LHCN-M2 (cell line): ENCODE measurements around the gene XIAP. TPM values are rescaled to one million over a fixed set of nuclear protein-coding genes. Genes with fewer than 3 reads are reported as not detected.
"Not testable (repeated sequence)": the region's sequence is repeated elsewhere in the genome, so short reads cannot be mapped to it uniquely, and the experiment has no call there.

Experiments
- DNase-seq: peaks from one replicate; pipeline ENCODE4 v3.0.0-alpha.2; 2012; ENCODE audit warnings: low read depth
- polyA plus RNA-seq: library from polyadenylated mRNA; unstranded; fragments of >200 nt; gene quantifications from one replicate; pipeline ENCODE4 v1.2.1, GENCODE V29; 2012; ENCODE audit warnings: missing spikeins
- total RNA-seq: library from RNA; depleted of rRNA; stranded (reverse); fragments of >200 nt; gene quantifications from 2 replicates; pipeline ENCODE4 v1.2.3, GENCODE V29; 2014; rRNA removed

Gene XIAP
- 30.5 and 37.6 TPM in 2 replicates for total RNA-seq
- polyA plus RNA-seq, result 10.5 TPM

GRCh38 chrX:123859846-123860838 is at the start of gene XIAP:
XIAP (plus strand) TSS chrX:123860053; CDS start chrX:123885663, 25,610 bp downstream.
- peak; percentile 86 for DNase-seq

GRCh38 chrX:123814343-123814742 is 45.5 kb upstream of the XIAP start:
- DNase-seq, result no peak

- DNase-seq, result not testable (repeated sequence)
These were observed 44.9 kb upstream of the XIAP start for GRCh38 chrX:123814934-123815394.

GRCh38 chrX:123817288-123817894 is 42.5 kb upstream of the XIAP start:
- no peak for DNase-seq

- DNase-seq, result peak; percentile 74
These were observed 41.6 kb upstream of the XIAP start for GRCh38 chrX:123818243-123818642.

GRCh38 chrX:123822965-123823364 is 36.9 kb upstream of the XIAP start:
- no peak for DNase-seq

DNA sequence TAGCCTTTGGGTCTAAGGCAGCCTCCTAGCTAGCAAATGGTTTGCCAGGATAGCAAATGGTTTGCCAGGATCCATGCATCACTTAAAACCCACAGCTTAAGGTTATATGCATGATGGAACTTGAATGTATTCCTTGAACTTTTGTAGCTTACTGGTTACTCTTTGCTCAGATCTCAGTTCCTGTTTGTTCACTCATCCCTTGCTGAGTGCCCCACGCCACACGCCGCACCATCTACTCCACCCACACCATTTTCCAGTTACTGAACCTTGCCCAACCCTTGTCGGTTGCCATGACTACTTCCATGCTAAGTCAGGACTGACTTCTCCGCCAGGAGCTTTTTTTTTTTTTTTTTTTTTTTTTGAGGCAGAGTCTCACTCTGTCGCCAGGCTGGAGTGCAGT is 29.5 kb upstream of the XIAP start:
- DNase-seq, result no peak

GRCh38 chrX:123833387-123833786 is 26.5 kb upstream of the XIAP start:
- peak; percentile 24 for DNase-seq

DNA sequence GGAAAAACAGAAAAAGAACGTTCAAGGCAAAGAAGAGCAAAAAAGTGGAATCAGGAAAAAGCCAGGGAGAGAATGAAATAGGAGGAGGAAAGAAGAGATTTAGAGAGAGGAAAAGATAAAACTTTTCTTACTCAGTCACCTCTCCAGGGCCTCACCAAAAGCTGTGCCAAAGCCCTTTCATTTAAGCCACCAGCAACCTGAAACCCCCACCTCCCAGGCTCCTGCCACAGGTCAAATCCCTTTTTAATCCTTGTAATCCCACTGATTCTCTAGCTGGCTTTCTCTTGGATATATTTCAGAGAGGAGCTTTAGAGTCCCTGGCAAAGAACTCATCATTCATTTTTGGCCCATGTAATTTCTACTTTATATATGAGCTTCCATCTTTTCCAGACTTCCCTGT is 25.7 kb upstream of the XIAP start:
- DNase-seq, result no peak

- peak; percentile 68 for DNase-seq
These were observed 24.0 kb upstream of the XIAP start for GRCh38 chrX:123835661-123836371.

- not testable (repeated sequence) for DNase-seq
These were observed 14.7 kb upstream of the XIAP start for GRCh38 chrX:123845129-123845528.

GRCh38 chrX:123846577-123847038 is 13.2 kb upstream of the XIAP start:
- DNase-seq, result peak; percentile 53

- no peak for DNase-seq
These were observed 12.8 kb upstream of the XIAP start for GRCh38 chrX:123847056-123847455.

DNA sequence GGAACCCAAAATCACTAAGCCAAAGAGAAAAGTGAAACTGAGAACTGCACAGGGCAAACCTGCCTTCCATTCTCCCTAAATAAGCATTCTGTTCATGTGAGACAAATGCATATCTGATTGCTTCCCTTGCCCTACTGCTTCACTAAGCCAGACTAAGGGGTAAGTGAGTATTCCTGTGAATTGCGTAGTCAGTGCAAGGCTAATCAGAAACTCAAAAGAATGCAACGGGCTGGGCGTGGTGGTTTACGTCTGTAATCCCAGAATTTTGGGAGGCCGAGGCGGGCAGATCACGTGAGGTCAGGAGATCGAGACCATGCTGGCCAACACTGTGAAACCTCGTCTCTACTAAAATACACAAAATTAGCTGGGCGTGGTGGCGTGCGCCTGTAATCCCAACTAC is 10.8 kb upstream of the XIAP start:
- no peak for DNase-seq

GRCh38 chrX:123849906-123850305 is 9.9 kb upstream of the XIAP start:
- DNase-seq, result not testable (repeated sequence)

GRCh38 chrX:123851079-123851478 is 8.8 kb upstream of the XIAP start:
- no peak for DNase-seq

- no peak for DNase-seq
These were observed 5.5 kb upstream of the XIAP start for GRCh38 chrX:123854329-123854728.

GRCh38 chrX:123859409-123859845 is 426 bp upstream of the XIAP start:
- no peak for DNase-seq

- DNase-seq, result peak; percentile 15
These were observed 1.1 kb downstream of the XIAP start for GRCh38 chrX:123860983-123861382.

- peak; percentile 21 for DNase-seq
These were observed 9.6 kb downstream of the XIAP start for GRCh38 chrX:123869488-123869887.

DNA sequence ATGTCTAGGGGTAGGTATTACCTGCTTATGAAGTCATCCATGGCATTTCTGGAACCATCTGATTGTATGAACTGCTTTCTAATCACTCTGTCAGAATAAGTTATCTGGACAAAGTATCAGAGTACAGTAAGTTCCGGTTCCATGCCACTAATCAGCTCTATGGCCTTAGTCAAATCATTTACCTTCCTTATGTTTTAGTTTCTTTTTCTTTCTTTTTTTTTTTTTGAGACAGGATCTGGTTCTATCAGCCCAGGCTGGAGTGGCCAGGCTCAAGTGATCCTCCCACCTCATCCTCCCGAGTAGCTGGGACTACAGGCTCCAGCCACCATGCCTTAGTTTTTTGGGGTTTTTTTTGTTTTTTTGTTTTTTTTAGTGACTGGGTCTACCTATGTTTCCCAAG is 11.5 kb downstream of the XIAP start:
- no peak for DNase-seq

GRCh38 chrX:123873956-123874355 is 14.1 kb downstream of the XIAP start:
- no peak for DNase-seq
